GM12878 (cell line): ENCODE data around the gene PAXX.

Source experiments
- ASH2L ChIP-seq: fragments of 300-600, 200-600 bp; sonication (generic); IDR thresholded peaks from 2 replicates; pipeline ENCODE4 v1.6.1; 2017; ENCODE audit warnings: low read depth, mild to moderate bottlenecking, borderline replicate concordance
- ATF3 ChIP-seq: IDR thresholded peaks from 2 replicates; pipeline ENCODE4 v1.6.1; 2011; ENCODE audit warnings: low read depth, mild to moderate bottlenecking, low read length, moderate library complexity, borderline replicate concordance; ENCODE audit errors: extremely low read depth
- BRCA1 ChIP-seq: IDR thresholded peaks from 2 replicates; pipeline ENCODE4 v1.6.1; 2011; ENCODE audit warnings: low read depth, low read length, improper control_type of control experiment
- CTCF ChIP-seq, 3 experiments: IDR thresholded peaks in 2 of 3; conservative IDR thresholded peaks in 1 of 3; 2 replicates each; pipeline ENCODE4 v1.5.1; 2011; ENCODE audit warnings: low read depth in 3 of 3, low read length in 3 of 3, mild to moderate bottlenecking in 3 of 3, control low read depth in 2 of 3, moderate library complexity in 2 of 3, inconsistent platforms in 1 of 3, mixed read lengths in 1 of 3; ENCODE audit not compliant: control insufficient read depth in 2 of 3, insufficient read depth in 1 of 3; ENCODE audit errors: extremely low read depth in 1 of 3
- EP300 ChIP-seq, 2 experiments: fragments of 150-350 bp in 1 of 2; IDR thresholded peaks; 2 replicates each; pipeline ENCODE4 v1.6.1; 2011 to 2012; ENCODE audit warnings: low read depth in 2 of 2, low read length in 2 of 2, borderline replicate concordance in 1 of 2, improper control_type of control experiment in 1 of 2, inconsistent platforms in 1 of 2; ENCODE audit not compliant: control insufficient read depth in 1 of 2
- MLLT1 ChIP-seq: fragments of 450-650 bp; IDR thresholded peaks from 2 replicates; pipeline ENCODE4 v1.6.1; 2016; ENCODE audit warnings: mild to moderate bottlenecking
- POLR2A ChIP-seq: IDR thresholded peaks from 2 replicates; pipeline ENCODE4 v1.6.1; 2011; ENCODE audit warnings: low read depth, mild to moderate bottlenecking, low read length
- RBBP5 ChIP-seq: fragments of 200-600 bp; sonication (generic); conservative IDR thresholded peaks from 2 replicates; pipeline ENCODE4 v1.6.1; 2016
- STAT1 ChIP-seq: fragments of 450-650 bp; conservative IDR thresholded peaks from 2 replicates; pipeline ENCODE4 v1.6.1; 2014; ENCODE audit warnings: antibody characterized with exemption, mild to moderate bottlenecking
- STAT3 ChIP-seq: IDR thresholded peaks from 2 replicates; pipeline ENCODE4 v1.6.1; 2011; ENCODE audit warnings: low read depth, low read length, improper control_type of control experiment
- TCF7 ChIP-seq: IDR thresholded peaks from 2 replicates; pipeline ENCODE4 v1.6.1; 2014; ENCODE audit warnings: antibody characterized with exemption, borderline replicate concordance
- TF ChIP-seq, protein P1 (sequence below): IDR thresholded peaks from 2 replicates; pipeline ENCODE4 v1.6.1; 2012; ENCODE audit warnings: mild to moderate bottlenecking, low read depth, low read length

GRCh38 chr9:137038916-137039315 lies 46.7 kb downstream of the PAXX start:
- no peak for TF ChIP-seq ATF3
- no peak for TF ChIP-seq POLR2A
- TF ChIP-seq ASH2L = no peak
- TF ChIP-seq, protein P1, sequence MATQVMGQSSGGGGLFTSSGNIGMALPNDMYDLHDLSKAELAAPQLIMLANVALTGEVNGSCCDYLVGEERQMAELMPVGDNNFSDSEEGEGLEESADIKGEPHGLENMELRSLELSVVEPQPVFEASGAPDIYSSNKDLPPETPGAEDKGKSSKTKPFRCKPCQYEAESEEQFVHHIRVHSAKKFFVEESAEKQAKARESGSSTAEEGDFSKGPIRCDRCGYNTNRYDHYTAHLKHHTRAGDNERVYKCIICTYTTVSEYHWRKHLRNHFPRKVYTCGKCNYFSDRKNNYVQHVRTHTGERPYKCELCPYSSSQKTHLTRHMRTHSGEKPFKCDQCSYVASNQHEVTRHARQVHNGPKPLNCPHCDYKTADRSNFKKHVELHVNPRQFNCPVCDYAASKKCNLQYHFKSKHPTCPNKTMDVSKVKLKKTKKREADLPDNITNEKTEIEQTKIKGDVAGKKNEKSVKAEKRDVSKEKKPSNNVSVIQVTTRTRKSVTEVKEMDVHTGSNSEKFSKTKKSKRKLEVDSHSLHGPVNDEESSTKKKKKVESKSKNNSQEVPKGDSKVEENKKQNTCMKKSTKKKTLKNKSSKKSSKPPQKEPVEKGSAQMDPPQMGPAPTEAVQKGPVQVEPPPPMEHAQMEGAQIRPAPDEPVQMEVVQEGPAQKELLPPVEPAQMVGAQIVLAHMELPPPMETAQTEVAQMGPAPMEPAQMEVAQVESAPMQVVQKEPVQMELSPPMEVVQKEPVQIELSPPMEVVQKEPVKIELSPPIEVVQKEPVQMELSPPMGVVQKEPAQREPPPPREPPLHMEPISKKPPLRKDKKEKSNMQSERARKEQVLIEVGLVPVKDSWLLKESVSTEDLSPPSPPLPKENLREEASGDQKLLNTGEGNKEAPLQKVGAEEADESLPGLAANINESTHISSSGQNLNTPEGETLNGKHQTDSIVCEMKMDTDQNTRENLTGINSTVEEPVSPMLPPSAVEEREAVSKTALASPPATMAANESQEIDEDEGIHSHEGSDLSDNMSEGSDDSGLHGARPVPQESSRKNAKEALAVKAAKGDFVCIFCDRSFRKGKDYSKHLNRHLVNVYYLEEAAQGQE = no peak
- TF ChIP-seq MLLT1 = no peak
- TF ChIP-seq CTCF (IDR thresholded peaks at IDR 0.05 in 2 of 3, conservative IDR thresholded peaks at IDR 0.05 in 1 of 3; ENCODE audit: control insufficient read depth in 2 of 3, extremely low read depth in 1 of 3, insufficient read depth in 1 of 3, low read depth in 3 of 3, low read length in 3 of 3) = no peak
- no peak for TF ChIP-seq TCF7
- TF ChIP-seq STAT1 = no peak
- TF ChIP-seq RBBP5 = no peak
- no peak for TF ChIP-seq STAT3
- no peak for TF ChIP-seq EP300 (IDR thresholded peaks at IDR 0.05; ENCODE audit: borderline replicate concordance in 1 of 2, control insufficient read depth in 1 of 2, low read depth in 2 of 2, low read length in 2 of 2)
- TF ChIP-seq BRCA1 = no peak
